Ecto neural progenitor cell (in vitro differentiated cells): Measurements from ENCODE around the gene PLXND1.
"Not testable (repeated sequence)": the region's sequence is repeated elsewhere in the genome, so short reads cannot be mapped to it uniquely, and the experiment has no call there.

Experiments
- DNase-seq: peaks from one replicate; pipeline ENCODE4 v3.0.0-alpha.2; 2018; ENCODE audit warnings: low spot score

Gene PLXND1

GRCh38 chr3:129526121-129526900 lies 80.2 kb downstream of the PLXND1 start:
- no peak for DNase-seq

DNA sequence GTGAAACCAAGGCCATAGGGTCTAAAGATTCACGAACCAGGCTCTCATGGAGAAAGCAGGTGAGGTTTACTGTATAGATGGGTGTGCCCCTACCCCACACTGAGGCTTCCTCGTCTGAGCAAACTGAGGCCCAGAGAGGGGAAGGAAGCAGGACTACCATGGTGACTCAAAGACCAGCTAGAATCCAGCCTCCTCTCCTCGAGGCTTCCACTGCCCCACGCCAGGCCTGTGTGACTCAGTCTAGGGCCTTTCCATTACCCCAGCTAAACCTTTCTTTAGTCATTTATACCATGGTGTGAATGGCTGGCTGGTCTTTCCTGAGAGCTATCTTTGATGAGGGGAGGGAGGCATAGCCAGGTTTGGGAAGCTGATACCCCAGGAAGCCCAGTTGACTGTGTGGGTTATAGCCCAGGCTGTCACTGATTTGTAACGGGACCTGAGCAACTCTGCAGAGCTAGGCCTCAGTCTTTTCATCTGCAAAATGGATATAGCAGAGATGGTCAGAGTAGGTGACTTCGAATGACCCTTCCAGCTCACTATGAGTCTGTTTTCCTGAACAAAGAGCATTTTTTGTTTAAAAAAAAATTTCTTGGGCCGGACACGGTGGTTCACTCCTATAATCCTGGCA lies 81.0 kb downstream of the PLXND1 start:
- no peak for DNase-seq

- no peak for DNase-seq
These were observed 82.4 kb downstream of the PLXND1 start for GRCh38 chr3:129524081-129524480.

- no peak for DNase-seq
These were observed 83.5 kb downstream of the PLXND1 start for GRCh38 chr3:129522953-129523352.

GRCh38 chr3:129521611-129522010 lies 84.9 kb downstream of the PLXND1 start:
- no peak for DNase-seq

GRCh38 chr3:129520960-129521359 lies 85.5 kb downstream of the PLXND1 start:
- no peak for DNase-seq

- no peak for DNase-seq
These were observed 86.4 kb downstream of the PLXND1 start for GRCh38 chr3:129519896-129520715.

DNA sequence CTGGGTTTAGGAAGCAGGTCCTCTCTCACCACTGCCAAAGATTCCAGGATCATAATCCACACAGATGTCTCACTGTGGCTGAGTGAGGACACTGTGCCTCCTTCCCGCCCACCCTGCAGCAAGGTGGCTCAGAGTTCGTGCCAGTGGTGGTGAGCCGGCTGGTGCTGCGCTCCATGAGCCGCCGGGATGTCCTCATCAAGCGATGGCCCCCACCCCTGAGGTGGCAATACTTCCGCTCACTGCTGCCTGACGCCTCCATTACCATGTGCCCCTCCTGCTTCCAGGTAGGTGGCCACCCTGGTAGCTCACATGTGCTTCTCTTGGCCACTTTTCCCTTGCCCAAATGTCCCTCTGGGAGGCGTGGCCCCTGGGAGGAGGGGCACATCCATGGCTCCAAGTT lies 87.0 kb downstream of the PLXND1 start:
- no peak for DNase-seq

GRCh38 chr3:129518581-129518980 lies 87.9 kb downstream of the PLXND1 start:
- no peak for DNase-seq

GRCh38 chr3:129518038-129518561 lies 88.4 kb downstream of the PLXND1 start:
- no peak for DNase-seq

- DNase-seq: no peak
These were observed 89.0 kb downstream of the PLXND1 start for GRCh38 chr3:129517516-129517915.

DNA sequence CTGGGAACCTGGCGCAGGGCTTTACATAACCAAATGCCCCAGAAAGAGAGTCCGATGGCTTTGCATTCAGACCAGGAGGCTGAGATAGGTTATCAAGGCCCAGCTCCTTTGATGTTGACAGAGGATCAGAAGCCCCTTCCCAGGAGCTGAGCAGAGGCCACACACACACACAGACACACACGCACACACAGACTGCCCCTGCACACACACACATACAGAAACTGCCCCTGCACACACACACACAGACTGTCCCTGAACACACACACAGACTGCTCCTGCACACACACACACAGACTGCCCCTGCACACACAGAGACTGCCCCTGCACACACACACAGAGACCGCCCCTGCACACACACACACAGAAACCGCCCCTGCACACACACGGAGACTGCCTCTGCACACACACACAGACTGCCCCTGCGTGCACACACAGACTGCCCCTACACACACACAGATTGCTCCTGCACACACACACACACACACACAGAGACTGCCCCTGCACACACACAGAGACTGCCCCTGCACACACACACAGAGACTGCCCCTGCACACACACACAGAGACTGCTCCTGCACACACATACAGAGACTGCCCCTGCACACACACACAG lies 90.5 kb downstream of the PLXND1 start:
- not testable (repeated sequence) for DNase-seq

- not testable (repeated sequence) for DNase-seq
These were observed 91.2 kb downstream of the PLXND1 start for GRCh38 chr3:129515108-129515820.

GRCh38 chr3:129514563-129514962 lies 91.9 kb downstream of the PLXND1 start:
- no peak for DNase-seq

GRCh38 chr3:129514110-129514509 lies 92.4 kb downstream of the PLXND1 start:
- DNase-seq: no peak

DNA sequence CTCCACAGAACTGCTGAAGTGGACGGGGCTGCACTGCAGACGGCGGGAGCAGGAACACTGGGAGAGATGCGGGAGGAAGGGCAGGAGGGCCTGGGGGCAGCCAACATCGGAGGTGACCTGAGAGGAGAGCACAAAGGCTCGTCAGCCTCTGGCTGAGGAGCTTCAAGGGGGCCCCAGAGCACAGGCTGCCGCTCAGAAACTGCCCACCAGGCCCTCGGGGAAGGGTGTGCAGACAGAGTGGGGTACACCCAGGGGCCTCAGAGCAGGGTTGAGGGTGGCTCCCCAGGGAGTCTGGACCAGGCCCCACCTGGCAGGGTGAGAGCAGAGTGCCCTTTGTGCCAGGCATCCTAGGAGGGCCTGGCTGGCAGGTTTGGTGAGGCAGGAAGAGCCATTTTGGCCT lies 92.8 kb downstream of the PLXND1 start:
- DNase-seq: no peak

DNA sequence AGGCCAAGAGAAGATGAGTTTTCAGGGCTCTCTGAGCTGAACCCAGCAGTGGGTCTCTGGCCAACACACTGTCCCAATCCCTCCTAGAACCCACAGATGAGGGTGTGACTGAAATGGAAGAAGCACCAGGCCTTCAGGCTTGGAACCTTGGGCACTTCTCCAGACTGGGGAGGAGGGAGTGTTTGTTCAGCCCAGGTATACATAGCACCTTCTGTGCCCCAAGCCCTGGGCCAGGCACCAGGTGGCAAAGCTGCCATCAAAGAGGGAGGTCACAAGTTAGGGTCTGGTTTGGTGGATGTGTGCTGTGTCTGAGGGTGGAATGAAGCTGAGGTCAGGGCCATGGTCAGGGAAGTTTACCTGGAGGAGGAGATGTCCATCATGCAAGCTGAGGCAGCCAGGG lies 93.9 kb downstream of the PLXND1 start:
- no peak for DNase-seq

GRCh38 chr3:129507181-129507831 lies 99.2 kb downstream of the PLXND1 start:
- DNase-seq: no peak

GRCh38 chr3:129506231-129506742 lies 100.2 kb downstream of the PLXND1 start:
- no peak for DNase-seq

GRCh38 chr3:129505341-129505740 lies 101.1 kb downstream of the PLXND1 start:
- no peak for DNase-seq
